Pancreas (tissue), 10 donors: Measurements from ENCODE around the gene MTIF3. TPM values are rescaled to one million over a fixed set of nuclear protein-coding genes. Genes with fewer than 3 reads are reported as not detected.

Experiments used
- ATAC-seq, 4 donors: fragments of 200-7000 bp; cut with Tn5 transposase; one replicate each; pipeline versions ENCODE4 v1.8.0 to v1.9.1; 2020; ENCODE audit warnings: mild to moderate bottlenecking in 4 of 4, moderate library complexity in 4 of 4
- DNase-seq, 6 donors: peaks; one replicate each; pipeline ENCODE4 v3.0.0-alpha.2; 2020
- FAIRE-seq: peaks from 2 replicates; lab custom pipeline; 2012; peaks lifted over from hg19 to GRCh38; lab: Jason Lieb, UNC
- H3K27ac ChIP-seq, 4 donors: fragments of 200-600 bp; sonication (generic); 1 replicate in 3 of 4; 2 replicates in 1 of 4; pipeline versions ENCODE4 v1.5.0 to v1.8.0; 2020
- H3K27me3 ChIP-seq, 4 donors: fragments of 200-600 bp; one replicate each; pipeline ENCODE4 v1.8.0; 2021
- H3K36me3 ChIP-seq, 3 donors: fragments of 200-600 bp; sonication (generic) in 1 of 3; one replicate each; pipeline versions ENCODE4 v1.5.0 to v1.8.0; 2020 to 2021
- H3K4me1 ChIP-seq, 3 donors: fragments of 200-600 bp; one replicate each; pipeline ENCODE4 v1.8.0; 2021
- H3K4me3 ChIP-seq, 4 donors: fragments of 200-600 bp; sonication (generic) in 2 of 4; one replicate each; pipeline versions ENCODE4 v1.5.0 to v1.8.0; 2020 to 2021
- H3K9me3 ChIP-seq, 4 donors: fragments of 200-600 bp; one replicate each; pipeline ENCODE4 v1.8.0; 2021
- WGBS, 2 donors: extraction: QIAGEN DNeasy Blood & Tissue Kit; methylation state at CpG; one replicate each; pipeline ENCODE4 v1.1.7; 2013; 5-methylcytosine and 5-hydroxymethylcytosine counted together
- intact Hi-C, 3 donors: fragments of 100-400 bp; cut with DNase I; formaldehyde crosslinking; loops; one replicate each; pipeline versions ENCODE4 v1.11.1 to v1.14.2; 2022
- polyA plus RNA-seq, 2 donors: library from polyadenylated mRNA; stranded (reverse); fragments of 200-250 nt; gene quantifications; one replicate each; pipeline ENCODE4 v1.2.3, GENCODE V29; 2013
- total RNA-seq, 6 donors: library from RNA; stranded (reverse); fragmentation: NEBNext Ultra II Directional in 4 of 6; extraction: Animal tissue kit (Norgen Biotek cat#: 25700) in 4 of 6; gene quantifications; one replicate each; pipeline versions ENCODE4 v1.2.1 to v1.2.4, GENCODE V29; 2021 to 2023
- TF ChIP-seq, protein P1 (sequence below), 4 donors: fragments of 200-600 bp; sonication (generic) in 3 of 4; IDR thresholded peaks; one replicate each; pipeline versions ENCODE4 v1.5.0 to v1.8.0; 2021; ENCODE audit warnings: antibody characterized with exemption in 4 of 4
- donor health status: healthy with polysubstance abuse.
- donor health status: DM: no; HTN: no; CAD: no; lungs with moderate emphysema.
- donor health status: DM: no; HTN: no; CAD: no.
- donor health status: control.
- donor health status: control.
- donor health status: Bipolar disorder and iron deficiency.
- donor health status: DM: yes; HTN: yes; CAD: no.
- donor health status: DM: no; HTN: no; CAD: no.
- donor health status: DM: no; HTN: no; CAD: no.
- donor health status: DM: yes; HTN: yes; CAD: no.

Gene MTIF3
- total and polyA plus RNA-seq, 8 donors: 22.3 to 91.4 (median 30.5) TPM

- whole genome bisulfite sequencing, 2 donors: 83 to 91% methylated on average over 8 of the region's 8 CpGs
- DNase-seq: no peak
- intact Hi-C loops: no loop called here
Measured at GRCh38 chr13:27421101-27421871, 29.1 kb downstream of the MTIF3 start.

GRCh38 chr13:27419328-27419727 is 31.0 kb downstream of the MTIF3 start:
- TF ChIP-seq, protein P1, sequence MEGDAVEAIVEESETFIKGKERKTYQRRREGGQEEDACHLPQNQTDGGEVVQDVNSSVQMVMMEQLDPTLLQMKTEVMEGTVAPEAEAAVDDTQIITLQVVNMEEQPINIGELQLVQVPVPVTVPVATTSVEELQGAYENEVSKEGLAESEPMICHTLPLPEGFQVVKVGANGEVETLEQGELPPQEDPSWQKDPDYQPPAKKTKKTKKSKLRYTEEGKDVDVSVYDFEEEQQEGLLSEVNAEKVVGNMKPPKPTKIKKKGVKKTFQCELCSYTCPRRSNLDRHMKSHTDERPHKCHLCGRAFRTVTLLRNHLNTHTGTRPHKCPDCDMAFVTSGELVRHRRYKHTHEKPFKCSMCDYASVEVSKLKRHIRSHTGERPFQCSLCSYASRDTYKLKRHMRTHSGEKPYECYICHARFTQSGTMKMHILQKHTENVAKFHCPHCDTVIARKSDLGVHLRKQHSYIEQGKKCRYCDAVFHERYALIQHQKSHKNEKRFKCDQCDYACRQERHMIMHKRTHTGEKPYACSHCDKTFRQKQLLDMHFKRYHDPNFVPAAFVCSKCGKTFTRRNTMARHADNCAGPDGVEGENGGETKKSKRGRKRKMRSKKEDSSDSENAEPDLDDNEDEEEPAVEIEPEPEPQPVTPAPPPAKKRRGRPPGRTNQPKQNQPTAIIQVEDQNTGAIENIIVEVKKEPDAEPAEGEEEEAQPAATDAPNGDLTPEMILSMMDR (IDR thresholded peaks at IDR 0.05): no peak
- 85 to 100% methylated on average over 1 of the region's 1 CpG for WGBS, 2 donors
- no peak for DNase-seq
- peaks cover 0 to 4% (median 0%) of the 10 kb centered on the region in 3 donors for H3K4me1 ChIP-seq
- no peak overlapping the region for H3K4me3 ChIP-seq
- FAIRE-seq: no peak
- no peak for ATAC-seq
- H3K36me3 ChIP-seq: no peaks in the 10 kb centered on the region
- H3K27me3 ChIP-seq: no peaks in the 10 kb centered on the region
- H3K27ac ChIP-seq: no peak overlapping the region
- no peaks in the 10 kb centered on the region for H3K9me3 ChIP-seq
- intact Hi-C loops: no loop called here

More at GRCh38 chr13:27421101-27421871, 29.1 kb downstream of the MTIF3 start:
- no peak overlapping the region for H3K4me3 ChIP-seq
- TF ChIP-seq, protein P1 (IDR thresholded peaks at IDR 0.05): no peak
- H3K27me3 ChIP-seq: no peaks in the 10 kb centered on the region
- no peak for ATAC-seq
- no peaks in the 10 kb centered on the region for H3K9me3 ChIP-seq
- no peaks in the 10 kb centered on the region for H3K36me3 ChIP-seq
- FAIRE-seq: no peak
- H3K27ac ChIP-seq: no peak overlapping the region
- peaks cover 2 to 14% (median 8%) of the 10 kb centered on the region in 3 donors for H3K4me1 ChIP-seq

DNA sequence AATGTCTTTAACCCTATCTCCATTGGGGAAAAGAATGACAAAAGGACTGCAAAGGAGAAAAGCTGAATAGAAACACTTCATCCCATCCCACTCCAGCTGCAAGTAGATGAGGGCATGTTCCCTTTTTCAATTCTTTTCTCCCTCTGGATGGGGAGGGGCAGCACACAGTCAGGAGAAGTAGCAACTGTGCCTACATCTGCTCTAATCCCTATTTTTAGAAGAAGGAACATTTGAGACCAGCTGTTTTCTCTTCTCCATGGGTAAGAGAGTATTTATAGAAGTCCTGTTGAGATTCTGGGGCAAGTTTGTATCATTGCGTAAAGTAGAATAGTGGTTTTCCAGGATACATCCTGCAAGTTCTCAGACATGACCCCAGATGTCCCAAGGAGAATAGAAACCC is 35.2 kb downstream of the MTIF3 start:
- ATAC-seq (peak in 1 of 4 donors; percentile 20), DNase-seq (no peak), FAIRE-seq (no peak)
- no peaks in the 10 kb centered on the region for H3K27me3 ChIP-seq
- 80 to 95% methylated on average over 1 of the region's 1 CpG for WGBS, 2 donors
- no peak overlapping the region for H3K27ac ChIP-seq
- no peaks in the 10 kb centered on the region for H3K36me3 ChIP-seq
- intact Hi-C loops: no loop called here
- TF ChIP-seq, protein P1 (IDR thresholded peaks at IDR 0.05): no peak
- H3K4me3 ChIP-seq: no peak overlapping the region
- H3K9me3 ChIP-seq: no peaks in the 10 kb centered on the region
- no peaks in the 10 kb centered on the region for H3K4me1 ChIP-seq

- WGBS, 2 donors: 73 to 76% methylated on average over 3 of the region's 3 CpGs
- Histone ChIP-seq H3K4me3 (no peak overlapping the region), H3K27ac (no peak overlapping the region), H3K27me3 (no peaks in the 10 kb centered on the region), H3K4me1 (peaks cover 0 to 1% (median 0%) of the 10 kb centered on the region in 3 donors), H3K9me3 (no peaks in the 10 kb centered on the region), H3K36me3 (no peaks in the 10 kb centered on the region)
- intact Hi-C loops: no loop called here
- FAIRE-seq (no peak), ATAC-seq (no peak), DNase-seq (no peak)
- TF ChIP-seq, protein P1 (IDR thresholded peaks at IDR 0.05): no peak
Measured at GRCh38 chr13:27411341-27411740, 39.0 kb downstream of the MTIF3 start.

GRCh38 chr13:27409013-27409412 is 41.4 kb downstream of the MTIF3 start:
- DNase-seq (no peak), ATAC-seq (no peak), FAIRE-seq (no peak)
- Histone ChIP-seq H3K27ac (no peak overlapping the region), H3K9me3 (no peaks in the 10 kb centered on the region), H3K4me1 (peaks cover 14 to 22% (median 19%) of the 10 kb centered on the region in 3 donors), H3K27me3 (no peaks in the 10 kb centered on the region), H3K36me3 (no peaks in the 10 kb centered on the region), H3K4me3 (no peak overlapping the region)
- TF ChIP-seq, protein P1 (IDR thresholded peaks at IDR 0.05): no peak
- intact Hi-C loops: no loop called here
- 84 to 93% methylated on average over 2 of the region's 2 CpGs for WGBS, 2 donors
